Loucy (cell line): ENCODE results near the gene EXOSC7.

ENCODE experiments used
- EZH2phosphoT487 ChIP-seq: fragments of 200-600 bp; IDR thresholded peaks from 2 replicates; pipeline ENCODE4 v1.6.1; 2018; ENCODE audit warnings: antibody characterized with exemption, mild to moderate bottlenecking, moderate library complexity, borderline replicate concordance
- TF ChIP-seq, protein P1 (sequence below): fragments of 200-600 bp; sonication (generic); conservative IDR thresholded peaks from 2 replicates; pipeline ENCODE4 v1.5.1; 2014; ENCODE audit warnings: mild to moderate bottlenecking, antibody characterized with exemption, low read length

DNA sequence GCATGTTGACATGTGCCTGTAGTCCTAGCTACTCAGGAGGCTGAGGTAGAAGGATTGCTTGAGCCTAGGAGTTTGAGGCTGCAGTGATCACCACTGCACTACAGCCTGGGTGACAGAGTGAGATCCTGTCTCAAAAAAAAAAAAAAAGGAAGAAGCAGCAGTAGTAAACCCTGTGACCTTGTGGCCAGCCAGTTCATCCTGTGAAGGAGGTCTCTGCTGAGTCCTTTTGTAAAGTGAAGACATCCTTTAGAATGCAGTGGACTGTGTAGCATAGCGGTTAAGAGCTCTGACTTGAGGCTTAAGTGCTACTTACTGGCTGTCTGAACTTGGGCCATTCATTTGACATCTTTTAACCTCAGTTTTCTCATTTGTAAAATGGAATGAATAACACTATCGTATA lies 8.3 kb downstream of the EXOSC7 start:
- TF ChIP-seq, protein P1, sequence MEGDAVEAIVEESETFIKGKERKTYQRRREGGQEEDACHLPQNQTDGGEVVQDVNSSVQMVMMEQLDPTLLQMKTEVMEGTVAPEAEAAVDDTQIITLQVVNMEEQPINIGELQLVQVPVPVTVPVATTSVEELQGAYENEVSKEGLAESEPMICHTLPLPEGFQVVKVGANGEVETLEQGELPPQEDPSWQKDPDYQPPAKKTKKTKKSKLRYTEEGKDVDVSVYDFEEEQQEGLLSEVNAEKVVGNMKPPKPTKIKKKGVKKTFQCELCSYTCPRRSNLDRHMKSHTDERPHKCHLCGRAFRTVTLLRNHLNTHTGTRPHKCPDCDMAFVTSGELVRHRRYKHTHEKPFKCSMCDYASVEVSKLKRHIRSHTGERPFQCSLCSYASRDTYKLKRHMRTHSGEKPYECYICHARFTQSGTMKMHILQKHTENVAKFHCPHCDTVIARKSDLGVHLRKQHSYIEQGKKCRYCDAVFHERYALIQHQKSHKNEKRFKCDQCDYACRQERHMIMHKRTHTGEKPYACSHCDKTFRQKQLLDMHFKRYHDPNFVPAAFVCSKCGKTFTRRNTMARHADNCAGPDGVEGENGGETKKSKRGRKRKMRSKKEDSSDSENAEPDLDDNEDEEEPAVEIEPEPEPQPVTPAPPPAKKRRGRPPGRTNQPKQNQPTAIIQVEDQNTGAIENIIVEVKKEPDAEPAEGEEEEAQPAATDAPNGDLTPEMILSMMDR = no peak
- TF ChIP-seq EZH2phosphoT487 = no peak
